DMS114 treated with DMSO at 0.1 percent for 48 hours (cell line): ENCODE results near the gene ANKRD22.
"Not testable (repeated sequence)": the region's sequence is repeated elsewhere in the genome, so short reads cannot be mapped to it uniquely, and the experiment has no call there.

Experiments used
- DNase-seq: peaks from one replicate; lab custom pipeline; 2025; ENCODE audit not compliant: unreplicated experiment; lab: John Stamatoyannopoulos, UW

The ANKRD22 gene

GRCh38 chr10:88838766-88839350, 12.8 kb downstream of the ANKRD22 start:
- DNase-seq, result no peak

DNA sequence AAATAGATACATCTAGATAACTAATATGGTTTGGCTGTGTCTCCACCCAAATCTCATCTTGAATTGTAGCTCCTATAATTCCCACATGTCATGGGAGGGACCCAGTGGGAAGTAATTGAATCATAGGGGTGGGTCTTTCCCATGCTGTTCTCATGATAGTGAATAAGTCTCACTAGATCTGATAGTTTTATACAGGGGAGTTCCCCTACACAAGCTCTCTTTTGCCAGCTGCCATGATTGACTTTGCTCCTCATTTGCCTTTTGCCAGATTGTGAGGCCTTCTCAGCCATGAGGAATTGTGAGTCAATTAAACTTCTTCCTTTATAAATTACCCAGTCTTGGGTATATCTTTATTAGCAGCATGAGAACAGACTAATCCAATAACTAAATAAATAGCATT, 14.0 kb downstream of the ANKRD22 start:
- not testable (repeated sequence) for DNase-seq

GRCh38 chr10:88835910-88836221, 15.8 kb downstream of the ANKRD22 start:
- no peak for DNase-seq

GRCh38 chr10:88835096-88835909, 16.3 kb downstream of the ANKRD22 start:
- peak; percentile 70 for DNase-seq

- DNase-seq, result no peak
Observed at GRCh38 chr10:88833723-88834122, 17.9 kb downstream of the ANKRD22 start.

DNA sequence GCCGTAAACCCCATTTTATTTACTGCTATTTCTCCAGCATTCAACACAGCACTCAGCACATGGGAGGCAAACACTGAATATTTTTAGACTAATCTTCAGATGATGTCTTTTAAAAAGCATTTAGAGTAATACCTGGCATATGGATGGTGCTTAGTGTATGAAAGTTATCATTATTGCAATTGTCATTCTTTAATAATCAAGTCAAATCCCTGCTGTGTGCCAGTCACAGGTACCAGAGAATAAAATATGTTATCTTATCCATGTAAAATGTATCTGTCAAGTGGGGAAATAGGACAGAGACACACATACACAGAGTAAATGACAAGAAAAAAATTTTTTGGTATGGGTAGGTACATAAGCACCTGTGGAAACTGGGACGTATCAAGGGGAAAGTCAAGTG, 18.5 kb downstream of the ANKRD22 start:
- DNase-seq, result no peak

DNA sequence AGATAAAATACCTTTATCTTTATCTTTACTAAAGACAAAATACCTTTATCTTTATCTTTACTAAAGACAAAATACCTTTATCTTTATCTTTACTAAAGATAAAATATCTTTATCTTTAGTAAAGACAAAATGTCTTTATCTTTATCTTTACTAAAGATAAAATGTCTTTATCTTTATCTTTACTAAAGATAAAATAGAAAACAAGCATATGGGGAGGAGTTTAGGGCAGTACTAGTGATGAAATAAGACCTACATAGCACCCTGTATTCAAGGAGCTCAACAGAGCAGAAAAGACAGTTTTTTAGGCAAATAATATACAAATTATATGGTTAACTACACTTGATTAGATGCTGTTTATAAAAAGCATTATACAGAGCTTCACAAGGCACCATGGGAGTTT, 19.3 kb downstream of the ANKRD22 start:
- DNase-seq, result no peak

DNA sequence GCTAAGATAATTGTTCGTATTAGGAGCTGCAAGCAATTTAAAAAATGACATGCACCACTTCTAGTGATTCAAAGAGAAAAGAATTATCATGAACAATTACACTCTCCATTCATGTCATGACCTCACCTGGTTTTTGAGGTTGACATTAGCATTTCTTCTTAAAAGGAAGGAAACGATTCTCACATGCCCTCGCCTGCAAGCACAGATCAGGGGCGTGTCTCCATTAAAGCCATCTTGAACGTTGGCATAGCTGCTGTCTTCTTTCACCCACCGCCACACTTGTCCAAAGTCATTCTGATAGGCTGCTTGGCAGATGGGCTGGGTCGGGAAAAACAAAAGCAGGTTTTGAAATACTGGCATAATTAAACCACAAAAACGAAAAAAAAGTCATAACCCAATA, 19.9 kb downstream of the ANKRD22 start:
- no peak for DNase-seq

DNA sequence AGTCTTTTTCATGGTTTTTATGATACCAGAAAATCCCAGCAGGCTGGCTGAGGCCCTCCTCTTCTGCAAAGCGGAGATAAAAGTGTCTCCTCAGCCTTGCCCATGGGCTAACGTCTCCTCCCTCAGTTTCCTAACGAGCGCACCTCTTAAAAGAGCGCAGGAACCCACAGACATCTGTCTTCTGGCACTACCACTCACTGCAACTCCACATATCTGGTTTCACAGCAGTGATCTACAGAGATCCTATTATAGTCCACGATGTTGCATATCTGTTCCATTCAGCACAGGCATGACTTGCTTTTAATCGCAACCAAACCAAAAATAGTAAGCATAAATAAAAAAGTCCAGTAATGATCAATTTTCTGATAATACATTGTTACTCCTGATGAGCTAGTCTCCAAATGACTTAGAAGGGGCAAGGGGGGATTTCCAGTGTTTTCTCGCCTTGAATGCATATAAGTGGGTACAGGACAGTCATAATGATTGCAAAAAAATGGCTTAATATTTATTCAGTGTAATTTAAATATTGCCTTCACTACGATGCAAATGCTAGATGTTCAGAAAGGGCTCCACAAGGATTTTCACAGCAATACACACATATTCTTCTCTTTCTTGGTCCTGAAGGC, 20.9 kb downstream of the ANKRD22 start:
- DNase-seq, result no peak

DNA sequence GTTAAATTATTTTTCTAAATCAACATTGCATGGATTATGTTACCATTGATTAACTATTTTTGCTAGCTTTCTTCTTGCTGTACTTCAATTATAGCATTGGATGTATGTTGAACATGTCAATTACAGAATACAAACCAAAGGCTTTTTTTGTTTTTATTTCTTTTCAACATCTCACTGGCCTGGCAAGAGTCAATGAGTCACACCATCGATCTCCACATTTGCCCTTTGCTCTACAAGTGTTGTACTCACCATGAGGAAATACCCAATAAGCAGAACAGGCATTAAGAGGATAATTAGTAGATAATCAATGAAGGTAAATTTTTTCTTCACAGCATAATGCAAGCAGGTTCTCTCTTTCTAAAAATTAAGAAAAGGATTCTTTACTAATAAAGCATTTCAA, 23.3 kb downstream of the ANKRD22 start:
- DNase-seq, result no peak

GRCh38 chr10:88827671-88828070, 24.0 kb downstream of the ANKRD22 start:
- DNase-seq, result no peak

- no peak for DNase-seq
Observed at GRCh38 chr10:88826388-88826787, 25.3 kb downstream of the ANKRD22 start.

- DNase-seq, result no peak
Observed at GRCh38 chr10:88820748-88821401, 30.8 kb downstream of the ANKRD22 start.

DNA sequence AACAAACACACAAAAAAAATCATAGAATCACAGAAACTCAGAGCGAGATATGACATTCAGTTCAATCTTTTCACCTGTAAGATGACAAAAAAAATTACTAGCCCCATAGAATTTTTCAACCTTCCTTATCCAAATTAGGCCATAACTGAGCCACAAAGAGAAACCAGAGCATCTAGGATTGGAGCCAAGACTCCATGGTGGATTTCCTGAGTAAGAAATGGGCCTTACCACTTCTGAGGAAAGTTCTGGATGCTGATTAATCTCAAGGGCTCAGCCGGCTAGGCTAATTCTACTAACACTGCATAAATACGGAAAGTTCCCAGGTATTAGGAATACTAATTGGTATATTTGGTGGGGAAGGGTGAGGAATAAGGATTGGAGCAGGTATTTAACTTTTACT, 32.4 kb downstream of the ANKRD22 start:
- DNase-seq, result no peak

GRCh38 chr10:88813200-88813599, 38.4 kb downstream of the ANKRD22 start:
- no peak for DNase-seq

DNA sequence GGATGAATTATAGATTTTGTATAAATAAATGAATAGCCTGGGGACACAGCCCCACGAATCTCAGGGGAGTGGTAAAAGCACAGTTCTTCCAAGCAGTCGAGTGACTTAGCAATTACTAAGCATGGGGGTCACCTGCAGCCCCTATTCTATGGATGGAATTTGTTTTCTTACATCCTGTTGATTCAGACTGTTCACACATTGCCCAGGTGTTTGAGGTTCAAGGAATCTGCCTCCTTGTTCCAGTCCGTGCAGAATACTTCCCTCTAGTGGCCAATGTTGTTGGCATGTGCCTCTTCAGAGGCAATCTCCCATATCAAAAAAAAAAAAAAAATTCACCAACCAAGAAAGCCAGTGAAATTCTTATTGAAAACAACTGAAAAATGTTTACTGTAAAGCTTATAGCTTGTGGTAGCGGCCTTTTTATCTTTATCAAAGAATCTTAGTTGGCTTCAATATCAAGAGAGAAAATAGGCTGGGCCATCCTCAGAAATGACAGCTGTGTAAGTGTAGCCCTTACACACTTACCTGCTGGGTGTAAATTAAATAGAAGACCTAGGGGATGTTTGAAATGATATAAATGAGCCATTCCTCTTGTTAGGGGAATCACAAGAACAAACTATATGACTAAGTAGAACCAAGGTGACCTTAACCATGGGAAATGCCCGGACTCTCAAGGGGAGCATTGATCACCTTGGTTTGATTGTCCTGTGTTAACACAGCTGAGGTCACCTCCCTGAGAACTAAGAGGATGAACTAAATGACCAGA, 41.3 kb downstream of the ANKRD22 start:
- peak; percentile 33 for DNase-seq

- no peak for DNase-seq
Observed at GRCh38 chr10:88809621-88810020, 42.0 kb downstream of the ANKRD22 start.

- no peak for DNase-seq
Observed at GRCh38 chr10:88805924-88806323, 45.7 kb downstream of the ANKRD22 start.

DNA sequence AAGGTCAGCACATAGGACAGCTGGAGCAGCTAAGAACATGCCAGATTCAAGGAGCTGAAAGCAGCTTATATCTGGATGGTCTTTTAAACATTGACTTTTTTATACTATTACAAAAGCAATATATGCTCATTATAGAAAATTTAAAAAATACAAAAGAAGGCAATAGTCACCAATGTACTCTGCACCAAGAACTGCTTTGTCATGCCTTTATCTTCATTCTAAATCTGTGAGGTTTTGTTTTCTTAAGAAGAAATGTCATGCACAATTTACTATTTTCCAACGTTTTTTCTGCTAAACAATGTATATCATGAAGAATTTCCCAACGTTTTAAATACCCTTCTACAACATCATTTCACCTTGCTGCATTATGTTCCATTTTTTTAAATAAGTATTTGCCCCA, 46.3 kb downstream of the ANKRD22 start:
- no peak for DNase-seq

- no peak for DNase-seq
Observed at GRCh38 chr10:88804083-88804812, 47.4 kb downstream of the ANKRD22 start.

DNA sequence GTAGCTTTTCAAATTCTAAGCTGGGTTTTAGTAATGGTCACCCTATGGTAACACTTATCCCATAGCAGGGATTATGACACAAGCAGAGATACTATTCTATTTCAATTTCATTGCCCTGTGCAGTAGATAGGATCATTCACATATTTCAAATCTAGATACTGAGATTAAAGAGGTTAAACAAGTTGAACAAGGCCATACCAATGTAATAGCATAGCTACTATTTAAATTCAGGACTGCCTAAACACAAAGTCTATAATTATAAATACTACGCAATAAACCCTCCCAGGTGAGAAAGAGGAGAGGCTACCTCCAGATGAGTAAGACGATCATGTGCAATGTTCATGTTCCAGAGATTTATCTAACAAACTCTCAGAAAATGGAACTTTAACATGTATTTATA, 48.0 kb downstream of the ANKRD22 start:
- DNase-seq, result no peak
